ENCODE results near the gene USP32. TPM values are rescaled to one million over a fixed set of nuclear protein-coding genes. Genes with fewer than 3 reads are reported as not detected.

The USP32 gene
- total and polyA plus RNA-seq, 4 donors = 11.6 to 103 (median 42.9) TPM

GRCh38 chr17:60425626-60426025 is 33.7 kb upstream of the USP32 start:
- H3K27me3 ChIP-seq (ENCODE audit: control insufficient read depth in 4 of 4, insufficient read depth in 4 of 4, low read length in 3 of 4) = no peaks in the 10 kb centered on the region
- no peak for DNase-seq (ENCODE audit: low spot score)
- H3K27ac ChIP-seq (ENCODE audit: low read depth in 1 of 2, low read length in 2 of 2) = no peak overlapping the region
- no peaks in the 10 kb centered on the region for H3K36me3 ChIP-seq (ENCODE audit: control insufficient read depth in 4 of 4, insufficient read depth in 3 of 4, low read depth in 1 of 4, low read length in 3 of 4)
- H3K9ac ChIP-seq (ENCODE audit: low read depth in 1 of 2, low read length in 2 of 2) = no peak overlapping the region
- no peaks in the 10 kb centered on the region for H3K9me3 ChIP-seq (ENCODE audit: control insufficient read depth in 4 of 4, low read length in 3 of 4)
- no peak overlapping the region for H3K4me3 ChIP-seq (ENCODE audit: low read depth in 1 of 3, low read length in 3 of 3)
- 88% methylated on average over 6 of the region's 6 CpGs for WGBS
- H3K4me1 ChIP-seq (ENCODE audit: control insufficient read depth in 4 of 4, insufficient read depth in 4 of 4, low read length in 3 of 4) = peaks cover 3 to 5% (median 4%) of the 10 kb centered on the region in 4 donors
- TF ChIP-seq YY1 (IDR thresholded peaks at IDR 0.05) (no peak), JUND (IDR thresholded peaks at IDR 0.05) (no peak), FOXA2 (IDR thresholded peaks at IDR 0.05) (no peak), NR2F2 (IDR thresholded peaks at IDR 0.05) (no peak), RAD21 (IDR thresholded peaks at IDR 0.05) (no peak), RXRA (IDR thresholded peaks at IDR 0.05) (no peak), HNF4A (conservative IDR thresholded peaks at IDR 0.05) (no peak), HNF4G (IDR thresholded peaks at IDR 0.05) (no peak), GABPA (IDR thresholded peaks at IDR 0.05 in 1 of 2, conservative IDR thresholded peaks at IDR 0.05 in 1 of 2) (no peak), CTCF (IDR thresholded peaks at IDR 0.05; ENCODE audit: low read depth, low read length, missing input control) (no peak), SP1 (IDR thresholded peaks at IDR 0.05) (no peak), FOXA1 (IDR thresholded peaks at IDR 0.05) (no peak), MAX (IDR thresholded peaks at IDR 0.05) (no peak), ZBTB33 (IDR thresholded peaks at IDR 0.05) (no peak), EGR1 (IDR thresholded peaks at IDR 0.05; ENCODE audit: low read depth in 2 of 2) (no peak)
- TF ChIP-seq, protein P1, sequence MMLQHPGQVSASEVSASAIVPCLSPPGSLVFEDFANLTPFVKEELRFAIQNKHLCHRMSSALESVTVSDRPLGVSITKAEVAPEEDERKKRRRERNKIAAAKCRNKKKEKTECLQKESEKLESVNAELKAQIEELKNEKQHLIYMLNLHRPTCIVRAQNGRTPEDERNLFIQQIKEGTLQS (IDR thresholded peaks at IDR 0.05) = no peak
- TF ChIP-seq, protein P2, sequence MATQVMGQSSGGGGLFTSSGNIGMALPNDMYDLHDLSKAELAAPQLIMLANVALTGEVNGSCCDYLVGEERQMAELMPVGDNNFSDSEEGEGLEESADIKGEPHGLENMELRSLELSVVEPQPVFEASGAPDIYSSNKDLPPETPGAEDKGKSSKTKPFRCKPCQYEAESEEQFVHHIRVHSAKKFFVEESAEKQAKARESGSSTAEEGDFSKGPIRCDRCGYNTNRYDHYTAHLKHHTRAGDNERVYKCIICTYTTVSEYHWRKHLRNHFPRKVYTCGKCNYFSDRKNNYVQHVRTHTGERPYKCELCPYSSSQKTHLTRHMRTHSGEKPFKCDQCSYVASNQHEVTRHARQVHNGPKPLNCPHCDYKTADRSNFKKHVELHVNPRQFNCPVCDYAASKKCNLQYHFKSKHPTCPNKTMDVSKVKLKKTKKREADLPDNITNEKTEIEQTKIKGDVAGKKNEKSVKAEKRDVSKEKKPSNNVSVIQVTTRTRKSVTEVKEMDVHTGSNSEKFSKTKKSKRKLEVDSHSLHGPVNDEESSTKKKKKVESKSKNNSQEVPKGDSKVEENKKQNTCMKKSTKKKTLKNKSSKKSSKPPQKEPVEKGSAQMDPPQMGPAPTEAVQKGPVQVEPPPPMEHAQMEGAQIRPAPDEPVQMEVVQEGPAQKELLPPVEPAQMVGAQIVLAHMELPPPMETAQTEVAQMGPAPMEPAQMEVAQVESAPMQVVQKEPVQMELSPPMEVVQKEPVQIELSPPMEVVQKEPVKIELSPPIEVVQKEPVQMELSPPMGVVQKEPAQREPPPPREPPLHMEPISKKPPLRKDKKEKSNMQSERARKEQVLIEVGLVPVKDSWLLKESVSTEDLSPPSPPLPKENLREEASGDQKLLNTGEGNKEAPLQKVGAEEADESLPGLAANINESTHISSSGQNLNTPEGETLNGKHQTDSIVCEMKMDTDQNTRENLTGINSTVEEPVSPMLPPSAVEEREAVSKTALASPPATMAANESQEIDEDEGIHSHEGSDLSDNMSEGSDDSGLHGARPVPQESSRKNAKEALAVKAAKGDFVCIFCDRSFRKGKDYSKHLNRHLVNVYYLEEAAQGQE (IDR thresholded peaks at IDR 0.05) = no peak

GRCh38 chr17:60423865-60424264 is 31.9 kb upstream of the USP32 start:
- no peaks in the 10 kb centered on the region for H3K9me3 ChIP-seq (ENCODE audit: control insufficient read depth in 4 of 4, low read length in 3 of 4)
- no peaks in the 10 kb centered on the region for H3K36me3 ChIP-seq (ENCODE audit: control insufficient read depth in 4 of 4, insufficient read depth in 3 of 4, low read depth in 1 of 4, low read length in 3 of 4)
- no peak overlapping the region for H3K9ac ChIP-seq (ENCODE audit: low read depth in 1 of 2, low read length in 2 of 2)
- no peaks in the 10 kb centered on the region for H3K27me3 ChIP-seq (ENCODE audit: control insufficient read depth in 4 of 4, insufficient read depth in 4 of 4, low read length in 3 of 4)
- H3K4me3 ChIP-seq (ENCODE audit: low read depth in 1 of 3, low read length in 3 of 3) = no peak overlapping the region
- WGBS = 91% methylated on average over 3 of the region's 3 CpGs
- DNase-seq (ENCODE audit: low spot score) = no peak
- peaks cover 3 to 5% (median 4%) of the 10 kb centered on the region in 4 donors for H3K4me1 ChIP-seq (ENCODE audit: control insufficient read depth in 4 of 4, insufficient read depth in 4 of 4, low read length in 3 of 4)
- TF ChIP-seq HNF4A (conservative IDR thresholded peaks at IDR 0.05) (no peak), CTCF (IDR thresholded peaks at IDR 0.05; ENCODE audit: low read depth, low read length, missing input control) (no peak), FOXA2 (IDR thresholded peaks at IDR 0.05) (no peak), TAF1 (conservative IDR thresholded peaks at IDR 0.05) (no peak), HNF4G (IDR thresholded peaks at IDR 0.05) (no peak), MAX (IDR thresholded peaks at IDR 0.05) (no peak), RXRA (IDR thresholded peaks at IDR 0.05) (no peak), EGR1 (IDR thresholded peaks at IDR 0.05; ENCODE audit: low read depth in 2 of 2) (no peak), GABPA (IDR thresholded peaks at IDR 0.05 in 1 of 2, conservative IDR thresholded peaks at IDR 0.05 in 1 of 2) (no peak), NR2F2 (IDR thresholded peaks at IDR 0.05) (no peak), JUND (IDR thresholded peaks at IDR 0.05) (no peak), SP1 (IDR thresholded peaks at IDR 0.05) (no peak), RAD21 (IDR thresholded peaks at IDR 0.05) (no peak), YY1 (IDR thresholded peaks at IDR 0.05) (no peak), FOXA1 (IDR thresholded peaks at IDR 0.05) (no peak), ZBTB33 (IDR thresholded peaks at IDR 0.05) (no peak)
- H3K27ac ChIP-seq (ENCODE audit: low read depth in 1 of 2, low read length in 2 of 2) = no peak overlapping the region
